HG03457 (cell line): ENCODE results near the gene GPD1L.

Source experiments
- ATAC-seq: cut with Tn5 transposase; IDR thresholded peaks from one replicate; pipeline ENCODE4 v1.9.1; 2021; ENCODE audit warnings: moderate number of reproducible peaks; ENCODE audit not compliant: unreplicated experiment

GPD1L gene

GRCh38 chr3:32217339-32217738 lies 110.9 kb downstream of the GPD1L start:
- no peak for ATAC-seq
